RPMI8226 (cell line): Measurements from ENCODE around the gene AQP11.
"Not testable (repeated sequence)": the region's sequence is repeated elsewhere in the genome, so short reads cannot be mapped to it uniquely, and the experiment has no call there.

ENCODE experiments used
- DNase-seq: peaks from one replicate; pipeline ENCODE4 v3.0.0-alpha.2; 2015

The AQP11 gene

DNA sequence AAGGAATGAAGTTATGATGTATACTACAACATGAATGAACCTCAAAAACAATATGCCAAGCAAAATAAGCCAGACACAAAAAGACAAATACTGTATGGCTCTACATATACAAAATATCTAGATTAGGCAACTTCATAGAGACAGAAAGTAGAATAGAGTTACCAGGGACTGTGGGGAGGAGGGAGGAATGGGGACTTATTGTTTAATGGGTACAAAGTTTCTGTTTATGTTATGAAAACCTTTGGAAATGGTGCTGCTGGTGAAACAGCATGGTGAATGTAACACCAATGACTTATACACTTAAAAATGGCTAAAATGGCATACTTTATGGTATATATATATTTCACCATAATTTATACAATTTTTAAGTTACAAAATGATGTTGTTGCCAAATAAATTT is 4.1 kb downstream of the AQP11 start:
- no peak for DNase-seq

DNA sequence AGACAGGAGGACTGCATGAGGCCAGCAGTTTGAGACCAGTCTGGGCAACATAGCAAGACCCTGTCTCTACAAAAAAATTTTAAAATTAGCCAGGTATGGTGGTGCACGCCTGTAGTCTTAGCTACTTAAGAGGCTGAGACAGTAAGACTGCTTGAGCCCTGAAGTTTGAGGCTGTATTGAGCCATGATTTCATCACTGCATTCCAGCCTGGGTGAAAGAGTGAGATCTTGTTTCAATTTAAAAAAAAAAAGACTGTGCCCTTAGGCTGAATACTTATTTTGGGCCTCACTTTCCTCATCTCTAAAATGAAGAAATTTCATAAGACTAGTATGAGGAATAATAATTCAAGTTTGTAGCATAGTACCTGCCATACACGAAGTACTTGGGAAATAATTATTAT is 6.9 kb downstream of the AQP11 start:
- DNase-seq = no peak

DNA sequence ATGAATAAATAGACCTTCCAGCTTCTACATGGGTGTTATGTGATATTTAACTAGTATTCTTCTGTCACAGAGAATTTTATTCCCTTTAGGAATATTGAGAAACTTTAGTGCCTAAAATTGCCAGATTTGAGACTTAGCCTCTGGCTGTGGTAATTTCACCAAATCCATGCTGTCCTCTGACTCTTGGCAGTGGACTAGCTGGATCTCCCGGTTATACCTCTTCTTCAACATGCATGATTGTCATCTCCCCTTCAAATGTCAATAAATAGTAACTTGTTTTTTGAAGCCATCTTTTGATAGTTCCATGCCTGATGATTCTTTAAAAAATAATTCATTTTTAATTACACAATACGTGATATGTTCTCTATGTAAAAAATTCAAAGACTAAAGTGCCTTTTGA is 8.4 kb downstream of the AQP11 start:
- no peak for DNase-seq

DNA sequence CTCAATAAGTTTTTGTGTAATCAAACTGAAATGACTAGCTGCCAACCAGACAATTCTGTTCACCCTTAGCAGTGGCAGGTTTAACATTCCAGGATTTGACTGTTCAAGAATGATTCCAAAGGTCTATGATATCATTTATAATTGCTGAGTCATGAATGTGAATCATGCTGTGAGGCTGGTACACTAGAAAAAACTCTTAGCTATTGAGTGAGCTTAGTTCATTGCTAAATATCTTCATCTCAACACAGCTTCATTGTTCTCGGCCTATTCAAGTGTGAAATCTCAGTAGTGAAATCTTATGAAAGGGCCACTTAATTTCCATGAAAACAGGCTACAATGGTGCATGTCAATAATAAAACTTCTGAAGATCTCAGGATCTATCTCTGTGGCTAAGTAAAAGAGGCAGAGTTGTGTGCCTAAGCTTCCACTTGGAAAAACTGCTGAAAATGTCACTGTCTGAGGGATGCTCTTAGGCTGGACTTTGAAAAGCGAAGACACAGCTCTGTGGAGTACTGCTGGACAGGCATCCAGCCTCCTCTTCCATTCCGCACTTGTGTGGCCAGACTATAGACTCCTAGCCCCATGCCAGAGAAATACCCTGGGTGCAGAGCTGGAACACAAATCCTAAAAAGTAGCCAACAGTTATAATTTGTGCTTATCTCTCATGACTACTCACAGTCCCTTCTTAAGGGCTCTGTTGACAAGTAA is 12.8 kb downstream of the AQP11 start:
- no peak for DNase-seq

DNA sequence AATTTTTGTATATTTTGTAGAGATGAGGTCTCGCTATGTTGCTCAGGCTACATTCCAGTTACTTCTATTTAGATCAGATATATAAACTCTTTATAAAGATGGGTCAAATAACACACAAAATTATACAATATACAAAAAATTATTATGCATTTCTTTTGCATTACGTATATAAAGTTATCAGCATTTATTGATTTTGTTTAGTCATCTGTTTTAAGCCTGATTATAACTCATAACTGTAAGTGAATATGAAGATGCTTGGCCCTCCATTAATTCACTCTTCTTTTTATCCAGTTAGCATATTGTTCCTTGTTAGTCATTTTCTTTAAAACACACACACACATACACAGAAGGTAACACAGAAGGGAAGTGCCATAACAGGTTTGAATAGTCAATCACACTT is 14.5 kb downstream of the AQP11 start:
- DNase-seq = no peak

DNA sequence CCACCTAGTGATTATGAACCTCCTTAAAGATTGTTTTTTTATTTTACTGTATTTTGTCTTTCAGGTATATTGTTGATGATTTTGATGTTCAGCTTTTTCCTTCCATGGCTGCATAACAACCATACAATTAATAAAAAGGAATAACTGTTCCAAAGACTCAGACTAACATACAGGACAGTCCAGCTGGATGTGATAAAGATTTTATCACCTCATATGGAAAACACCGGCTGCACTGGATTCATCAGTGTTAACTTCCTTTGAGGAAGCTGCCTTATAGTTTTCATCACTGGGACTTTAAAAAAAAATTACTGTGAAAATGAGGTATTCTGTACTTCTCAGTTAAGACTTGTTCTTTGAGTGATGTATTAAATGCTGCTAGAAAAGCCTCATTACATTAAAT is 19.5 kb downstream of the AQP11 start:
- DNase-seq = no peak

DNA sequence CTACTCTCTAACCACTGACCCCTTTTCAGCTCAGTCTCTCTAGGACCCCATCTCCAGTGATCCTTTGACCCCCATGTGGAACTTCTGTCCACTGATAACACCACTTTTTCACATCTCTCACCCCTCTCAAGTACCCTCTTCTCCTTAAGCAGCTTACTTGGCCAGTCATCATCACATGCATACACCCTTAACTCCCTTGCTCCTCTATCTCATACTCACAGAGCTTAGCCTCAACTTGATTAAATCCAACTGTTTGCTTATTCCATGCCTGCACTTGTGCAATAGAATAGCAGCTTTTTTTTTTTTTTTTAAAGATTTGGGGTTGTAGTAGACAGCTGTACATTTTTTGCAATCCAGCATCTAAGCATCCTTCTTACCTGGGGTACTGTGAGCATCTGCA is 22.2 kb downstream of the AQP11 start:
- DNase-seq = no peak

DNA sequence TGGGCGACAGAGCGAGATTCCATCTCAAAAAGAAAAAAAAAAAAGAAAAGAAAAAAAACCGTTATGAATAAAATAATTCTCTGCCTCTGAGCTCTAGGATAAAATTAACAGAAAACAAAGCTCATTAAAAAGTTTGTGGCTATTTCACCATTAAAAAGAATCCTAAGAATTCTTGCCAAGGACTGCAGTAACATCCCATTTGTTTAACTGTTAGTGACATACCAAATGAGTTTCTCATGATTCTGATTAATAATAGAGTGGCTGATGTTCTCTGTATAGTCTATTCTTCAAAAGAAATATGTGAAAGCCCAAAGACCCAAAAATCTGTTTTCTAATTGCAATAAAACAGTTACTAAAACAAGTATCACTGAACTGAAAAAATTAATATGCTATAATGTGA is 28.1 kb downstream of the AQP11 start:
- DNase-seq = no peak

DNA sequence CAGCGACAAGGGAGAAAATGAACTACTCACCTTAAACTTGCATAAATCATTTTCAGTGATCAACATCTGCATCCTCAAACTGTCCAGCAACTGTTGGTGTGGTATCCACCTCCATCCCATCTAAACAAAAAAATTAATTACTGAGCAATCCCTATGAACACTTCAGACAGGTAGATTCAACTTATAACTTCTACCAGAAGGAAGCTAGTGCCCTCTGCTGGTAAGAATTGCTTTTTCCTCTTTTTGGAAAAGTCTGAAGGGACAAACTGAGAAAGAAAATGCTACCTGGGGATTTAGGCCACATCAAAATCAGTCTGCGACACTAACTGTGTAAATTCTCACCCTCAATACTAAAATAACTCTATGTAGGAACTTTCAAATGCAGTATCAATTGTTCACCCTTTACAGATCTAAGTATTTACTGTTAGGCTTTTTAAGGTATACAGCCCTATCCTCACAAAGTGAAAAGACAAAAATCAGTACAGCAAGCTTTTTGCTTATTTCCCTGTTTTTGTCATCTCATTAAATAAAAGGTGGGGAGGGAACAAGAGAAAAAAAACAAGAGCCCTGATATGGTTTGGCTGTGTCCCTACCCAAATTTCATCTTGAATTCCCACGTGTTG is 29.9 kb downstream of the AQP11 start:
- peak; percentile 78 for DNase-seq

DNA sequence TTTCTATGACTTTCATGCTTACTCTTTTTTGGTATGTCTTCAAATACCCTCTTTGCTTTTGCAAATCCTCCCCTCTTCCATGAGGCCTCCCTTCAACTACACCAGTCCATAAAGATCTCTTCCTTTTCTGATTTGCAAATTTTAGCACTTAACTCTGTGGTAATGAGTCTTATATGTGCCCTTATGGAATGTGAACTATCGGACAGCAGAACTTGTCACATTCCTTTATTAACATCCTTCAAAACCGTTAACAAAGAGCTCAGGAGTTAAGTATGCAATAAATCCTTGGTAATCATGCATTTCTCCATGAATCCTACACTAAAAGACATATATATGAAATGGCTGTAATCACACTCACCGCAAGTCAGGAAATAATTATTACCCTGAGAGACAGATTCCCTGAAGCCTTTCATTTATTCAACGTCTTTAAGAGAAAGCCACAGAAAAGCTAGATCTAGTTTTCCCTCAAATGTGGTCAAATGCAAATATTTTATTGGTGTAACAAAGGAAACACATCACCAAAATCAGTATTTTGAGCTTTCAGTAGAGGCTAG is 40.5 kb downstream of the AQP11 start:
- DNase-seq = no peak

DNA sequence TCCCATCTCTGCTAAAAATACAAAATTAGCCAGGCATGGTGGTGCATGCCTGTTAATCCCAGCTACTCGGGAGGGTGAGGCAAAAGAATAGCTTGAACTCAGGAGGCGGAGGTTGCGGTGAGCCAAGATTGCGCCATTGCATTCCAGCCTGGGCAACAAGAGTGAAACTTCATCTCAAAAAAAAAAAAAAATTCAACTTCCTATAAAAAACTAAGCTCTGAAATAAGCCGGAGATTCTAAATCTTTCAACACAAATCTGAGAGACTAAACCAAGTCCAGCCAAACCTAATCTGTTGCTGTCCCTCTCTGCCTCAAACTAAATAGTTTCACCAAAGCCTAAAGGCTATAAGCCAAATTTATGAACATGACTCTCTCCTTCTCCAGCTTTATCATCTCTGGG is 44.2 kb downstream of the AQP11 start:
- DNase-seq = not testable (repeated sequence)

DNA sequence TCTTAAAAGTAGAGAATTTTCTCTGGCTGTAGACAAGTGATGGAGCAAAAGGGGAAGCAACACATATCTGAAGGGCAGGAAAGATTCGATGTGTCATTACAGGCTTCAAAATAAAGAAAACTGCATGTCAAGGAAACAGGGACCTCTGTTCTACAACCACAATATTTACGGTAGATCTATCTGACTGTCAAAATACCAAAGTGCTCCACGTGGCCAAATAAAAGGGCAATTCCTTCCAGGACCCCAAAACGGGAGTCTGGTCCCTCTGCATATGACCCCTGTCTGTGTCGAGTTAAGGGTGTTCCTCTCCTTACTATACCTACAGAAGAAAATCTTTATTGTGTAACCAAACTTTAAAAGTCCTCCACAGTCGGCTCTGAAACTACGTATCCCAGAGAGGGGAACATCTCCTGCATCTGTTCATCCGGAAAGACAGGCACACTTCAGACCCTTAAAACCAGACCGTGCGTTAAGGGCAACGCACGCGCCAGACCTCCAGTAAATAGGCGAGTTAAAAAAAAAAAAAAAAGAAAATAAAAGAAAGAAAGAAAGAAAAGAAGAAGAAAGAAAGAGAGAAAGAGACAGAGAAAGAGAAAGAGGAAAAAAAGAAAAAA is 47.1 kb downstream of the AQP11 start:
- peak; percentile 9 for DNase-seq

DNA sequence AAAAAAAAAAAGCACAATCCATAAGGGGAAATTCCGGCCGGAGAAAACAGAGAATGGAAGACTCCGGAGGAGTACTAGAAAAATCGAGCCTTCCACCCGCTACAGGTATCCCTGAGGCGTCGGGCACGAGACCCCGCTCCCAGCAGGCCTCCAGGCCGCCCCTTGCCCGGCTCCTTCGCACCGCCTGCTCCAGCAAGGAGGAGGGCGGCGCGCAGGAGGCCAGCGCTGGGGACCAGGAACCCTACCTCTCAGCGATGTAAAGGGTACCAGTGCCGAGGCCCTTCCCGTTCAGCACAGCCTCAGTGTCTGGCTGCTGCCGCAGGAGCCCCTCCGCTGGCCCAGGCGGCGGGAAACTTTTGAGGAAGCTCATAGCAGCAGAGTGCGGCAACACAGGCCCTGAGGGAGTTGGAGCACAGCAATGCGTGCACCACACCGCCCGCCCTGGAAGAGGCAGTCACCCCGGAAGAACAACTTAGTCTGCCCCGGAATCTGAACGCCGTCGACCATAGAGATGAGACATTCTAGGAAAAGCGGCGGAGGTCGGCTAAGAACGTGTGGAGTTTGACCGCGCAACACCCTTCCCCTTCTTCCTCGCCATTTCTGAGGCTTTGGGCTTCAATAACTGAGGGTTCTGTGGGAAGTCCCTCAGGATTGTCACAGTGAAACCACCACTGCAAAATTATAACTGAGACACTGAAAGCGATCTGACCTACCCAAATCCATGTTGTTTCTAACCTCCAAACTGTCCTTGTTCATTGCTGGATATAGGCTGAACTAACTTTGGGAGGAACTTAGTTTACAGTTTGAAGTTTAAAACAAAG is 47.8 kb downstream of the AQP11 start, which contains the start of gene CLNS1A:
Gene CLNS1A, minus strand, starts transcription at position 450 of the 821 bp plus-strand sequence. Its CDS starts 80 bp downstream, at position 370.
- DNase-seq = peak; percentile 95

DNA sequence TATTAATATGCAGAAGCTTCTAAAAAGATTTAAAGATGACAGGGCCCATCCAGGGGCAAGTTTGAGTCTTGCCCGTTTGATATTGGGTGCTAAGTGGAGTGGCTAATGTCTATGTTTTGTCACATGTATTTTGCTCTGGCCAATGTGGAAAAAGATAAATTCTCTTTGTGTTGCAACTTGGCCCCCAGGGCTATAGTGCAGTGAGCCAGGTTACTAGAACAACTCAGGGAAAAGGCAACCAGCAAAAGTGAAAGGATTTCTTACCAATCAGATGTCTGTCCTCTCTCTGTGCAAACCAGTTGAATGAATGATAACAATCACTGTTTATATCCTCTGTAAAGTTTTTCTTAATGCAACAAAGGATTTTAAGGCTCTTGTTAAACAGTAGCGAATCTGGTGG is 52.5 kb downstream of the AQP11 start:
- no peak for DNase-seq

DNA sequence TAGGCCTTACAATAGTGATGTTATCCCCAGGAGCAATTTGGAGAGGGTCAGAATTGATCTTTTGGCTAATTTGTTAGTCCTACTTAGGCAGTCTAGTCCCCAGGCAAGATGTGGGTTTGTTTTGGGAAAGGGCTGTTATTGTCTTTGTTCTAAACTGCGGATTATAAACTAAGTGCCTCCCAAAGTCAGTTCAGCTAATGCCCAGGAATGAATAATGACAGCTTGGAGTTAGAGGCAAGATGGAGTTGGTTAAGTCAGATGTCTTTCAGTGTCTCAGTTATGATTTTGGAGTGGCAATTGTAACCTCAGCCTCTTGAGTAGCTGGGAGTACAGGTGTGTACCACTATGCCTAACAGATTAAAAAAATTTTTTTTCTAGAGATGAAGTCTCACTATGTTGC is 55.1 kb downstream of the AQP11 start:
- no peak for DNase-seq

DNA sequence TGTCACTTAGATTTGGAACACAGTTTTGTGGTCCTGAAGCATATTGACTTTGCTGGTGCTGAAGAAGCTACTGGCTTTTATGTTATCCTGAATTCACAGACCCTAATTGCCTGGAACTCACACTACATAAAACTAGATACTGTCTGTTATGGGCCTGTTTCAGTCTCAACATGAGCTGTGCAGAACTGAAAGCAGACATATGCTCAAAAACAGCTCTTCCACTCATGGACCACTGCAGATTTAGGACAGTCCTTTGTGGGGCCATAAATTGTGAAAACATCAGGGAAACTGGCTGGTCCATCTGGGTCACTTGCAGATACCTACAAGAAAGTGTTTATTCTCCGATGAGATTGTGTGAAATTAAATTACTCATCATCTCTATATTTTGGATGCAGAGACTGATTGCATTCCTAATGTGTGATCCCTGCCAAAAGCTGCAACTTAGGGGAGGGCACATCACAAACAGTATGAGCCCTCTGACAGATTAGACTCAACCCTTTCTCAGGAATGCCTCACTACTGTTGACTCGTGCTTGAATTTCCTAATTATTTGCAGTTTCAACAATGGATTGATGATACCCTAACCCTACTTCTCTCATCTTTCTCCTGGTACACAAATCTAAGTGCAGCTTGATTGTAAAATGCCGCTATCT is 58.0 kb downstream of the AQP11 start:
- DNase-seq = no peak

DNA sequence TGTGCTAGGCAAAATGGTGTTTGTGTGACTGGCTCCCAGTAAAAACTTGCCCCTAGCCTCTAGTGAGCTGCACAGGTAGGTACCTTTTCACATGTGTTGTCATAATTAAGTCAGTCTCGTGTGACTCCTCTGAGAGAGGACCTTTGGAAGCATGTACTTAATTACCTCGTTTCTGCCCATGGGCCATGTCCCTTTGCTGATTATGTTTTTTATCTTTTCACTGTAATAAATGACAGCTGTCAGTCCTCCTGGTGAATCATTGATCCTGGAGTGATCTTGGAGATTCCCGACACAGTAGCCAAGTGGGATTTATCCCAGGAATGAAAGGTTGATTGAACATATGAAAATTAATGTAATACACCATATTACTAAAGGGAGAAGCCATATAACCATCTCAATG is 60.4 kb downstream of the AQP11 start:
- DNase-seq = no peak

DNA sequence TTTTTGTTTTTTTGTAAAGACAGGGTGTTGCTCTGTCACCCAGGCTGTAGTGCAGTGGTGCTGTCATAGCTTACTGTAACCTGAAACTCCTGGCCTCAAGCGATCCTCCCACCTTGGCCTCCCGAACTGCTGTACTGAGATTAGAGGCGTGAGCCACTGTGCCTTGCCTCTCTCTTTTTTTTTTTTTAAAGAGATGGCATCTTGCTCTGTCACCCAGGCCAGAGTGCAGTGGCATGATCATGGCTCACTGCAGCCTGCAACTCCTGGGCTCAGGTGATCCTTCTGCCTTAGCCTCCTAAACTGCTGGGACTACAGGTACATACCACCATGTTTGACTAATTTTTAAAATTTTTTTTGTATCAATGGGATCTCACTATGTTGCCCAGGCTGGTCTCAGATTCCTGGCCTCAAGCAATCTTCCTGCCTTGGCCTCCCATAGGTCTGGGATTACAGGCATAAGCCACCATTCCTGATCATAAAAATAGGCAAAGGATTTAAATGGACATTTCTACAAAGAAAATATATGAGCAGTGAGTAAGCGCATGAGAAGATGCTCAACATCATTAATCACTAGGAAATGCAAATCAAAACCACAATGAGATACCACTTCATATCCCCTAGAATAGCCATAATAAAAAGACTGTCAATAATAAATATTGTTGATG is 65.1 kb downstream of the AQP11 start:
- no peak for DNase-seq

DNA sequence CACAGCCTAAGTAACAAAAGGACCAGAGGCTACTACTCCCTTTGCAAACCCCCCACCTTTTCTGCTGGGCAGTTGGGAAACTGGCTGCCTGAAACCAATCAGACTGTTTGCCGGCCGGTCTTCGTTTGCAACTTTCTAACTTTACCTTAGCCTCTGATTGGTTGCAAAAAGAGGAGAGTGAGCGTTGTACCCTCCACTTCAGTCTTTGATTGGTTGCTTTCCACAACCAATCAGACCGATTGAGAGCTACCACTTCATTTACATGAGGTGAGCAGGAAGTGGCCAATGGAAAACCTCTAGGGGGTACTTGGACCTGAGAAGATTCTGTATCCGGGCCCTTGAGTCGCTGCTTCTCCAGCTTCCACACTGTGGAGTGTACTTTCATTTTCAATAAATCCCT is 66.6 kb downstream of the AQP11 start:
- no peak for DNase-seq

DNA sequence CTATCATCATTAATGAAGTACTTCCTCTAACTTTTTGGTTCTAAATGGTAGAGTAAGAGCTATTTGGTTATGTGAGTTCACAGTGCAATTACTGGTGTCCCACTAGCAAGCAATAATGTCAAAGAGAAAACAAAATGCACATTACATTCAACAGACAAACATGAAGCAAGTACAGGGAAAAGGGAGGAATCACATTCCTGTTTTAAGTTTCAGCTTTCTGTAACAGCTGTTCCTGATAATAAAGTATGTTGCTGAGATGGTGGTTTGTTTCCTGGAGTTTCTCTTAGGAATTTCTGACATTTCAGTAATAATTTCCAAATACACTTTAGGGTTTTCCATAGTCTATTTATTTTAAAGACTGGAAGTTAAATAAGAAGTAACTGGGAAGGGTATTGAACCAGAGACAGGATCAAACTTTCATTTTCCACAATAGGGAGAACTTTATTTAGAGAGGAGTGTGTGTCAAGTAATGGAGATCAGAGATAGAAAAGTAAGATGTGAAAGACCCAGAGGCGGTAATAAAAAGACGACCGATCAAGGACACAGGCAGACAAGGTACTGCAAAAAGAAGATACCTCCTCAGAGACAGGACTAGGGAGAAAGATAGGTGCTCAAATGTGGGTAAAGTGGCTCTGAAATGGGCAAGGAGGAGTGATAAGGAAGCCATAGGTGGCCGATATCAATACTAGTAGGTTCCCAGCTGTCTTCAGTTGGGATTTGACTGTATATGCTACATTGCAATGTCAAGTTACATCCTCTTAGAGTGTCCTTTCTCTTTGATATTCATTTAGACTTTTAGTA is 68.7 kb downstream of the AQP11 start:
- no peak for DNase-seq
